GM21786 (cell line): ENCODE results near the gene CFAP90.

Experiments
- ATAC-seq: cut with Tn5 transposase; IDR thresholded peaks from one replicate; pipeline ENCODE4 v1.9.1; 2021; ENCODE audit not compliant: unreplicated experiment

CFAP90 gene

GRCh38 chr5:7825630-7826029 is 25.3 kb downstream of the CFAP90 start:
- no peak for ATAC-seq

- no peak for ATAC-seq
Observed at GRCh38 chr5:7824995-7825394, 25.9 kb downstream of the CFAP90 start.

- no peak for ATAC-seq
Observed at GRCh38 chr5:7823594-7823993, 27.3 kb downstream of the CFAP90 start.

GRCh38 chr5:7822449-7822848 is 28.5 kb downstream of the CFAP90 start:
- ATAC-seq = no peak

- no peak for ATAC-seq
Observed at GRCh38 chr5:7816535-7816901, 34.4 kb downstream of the CFAP90 start.

GRCh38 chr5:7815892-7816534 is 34.9 kb downstream of the CFAP90 start:
- ATAC-seq = peak; percentile 81

GRCh38 chr5:7814816-7815215 is 36.1 kb downstream of the CFAP90 start:
- no peak for ATAC-seq

GRCh38 chr5:7813576-7813975 is 37.4 kb downstream of the CFAP90 start:
- ATAC-seq = no peak

- no peak for ATAC-seq
Observed at GRCh38 chr5:7813007-7813406, 37.9 kb downstream of the CFAP90 start.

GRCh38 chr5:7811715-7812114 is 39.2 kb downstream of the CFAP90 start:
- no peak for ATAC-seq

- ATAC-seq = no peak
Observed at GRCh38 chr5:7808998-7809397, 41.9 kb downstream of the CFAP90 start.

GRCh38 chr5:7805379-7805778 is 45.6 kb downstream of the CFAP90 start:
- no peak for ATAC-seq

- no peak for ATAC-seq
Observed at GRCh38 chr5:7803937-7804336, 47.0 kb downstream of the CFAP90 start.

- no peak for ATAC-seq
Observed at GRCh38 chr5:7802855-7803254, 48.1 kb downstream of the CFAP90 start.

GRCh38 chr5:7801891-7802614 is 48.9 kb downstream of the CFAP90 start:
- no peak for ATAC-seq

GRCh38 chr5:7795306-7795705 is 55.6 kb downstream of the CFAP90 start:
- no peak for ATAC-seq

- peak; percentile 47 for ATAC-seq
Observed at GRCh38 chr5:7794823-7795222, 56.1 kb downstream of the CFAP90 start.

- peak; percentile 84 for ATAC-seq
Observed at GRCh38 chr5:7794311-7794710, 56.6 kb downstream of the CFAP90 start.

GRCh38 chr5:7793895-7794294 is 57.0 kb downstream of the CFAP90 start:
- ATAC-seq = peak; percentile 16

GRCh38 chr5:7789567-7789966 is 61.4 kb downstream of the CFAP90 start:
- no peak for ATAC-seq

GRCh38 chr5:7787770-7788169 is 63.2 kb downstream of the CFAP90 start:
- no peak for ATAC-seq

GRCh38 chr5:7784683-7785380 is 66.1 kb downstream of the CFAP90 start:
- no peak for ATAC-seq
